Measurements from ENCODE around the gene METRNL.
"Not testable (repeated sequence)": the region's sequence is repeated elsewhere in the genome, so short reads cannot be mapped to it uniquely, and the experiment has no call there.

METRNL gene

GRCh38 chr17:83051396-83052240 lies 27.8 kb upstream of the METRNL start:
- Histone ChIP-seq H3K9ac (peak overlapping the region; percentile 80), H3K36me3 (peaks cover 5% of the 10 kb centered on the region), H3K4me1 (peaks cover 61% of the 10 kb centered on the region), H3K27ac (peak overlapping the region; percentile 89), H3K9me3 (peaks cover 15% of the 10 kb centered on the region), H3K27me3 (no peaks in the 10 kb centered on the region), H3K4me2 (peak overlapping the region; percentile 96), H4K20me1 (no peaks in the 10 kb centered on the region), H3K4me3 (peak overlapping the region; percentile 75)
- no peak for TF ChIP-seq Cebpa-rat (IDR thresholded peaks at IDR 0.05)

- H3K4me1 ChIP-seq, result peaks cover 61% of the 10 kb centered on the region
- peak overlapping the region; percentile 56 for H3K4me3 ChIP-seq
- no peaks in the 10 kb centered on the region for H3K27me3 ChIP-seq
- no peaks in the 10 kb centered on the region for H4K20me1 ChIP-seq
- H3K36me3 ChIP-seq, result no peaks in the 10 kb centered on the region
- no peak for TF ChIP-seq Cebpa-rat (IDR thresholded peaks at IDR 0.05)
- peak overlapping the region; percentile 96 for H3K4me2 ChIP-seq
- peaks cover 10% of the 10 kb centered on the region for H3K9me3 ChIP-seq
- peak overlapping the region; percentile 80 for H3K27ac ChIP-seq
- peak overlapping the region; percentile 77 for H3K9ac ChIP-seq
These were observed 27.2 kb upstream of the METRNL start for GRCh38 chr17:83052241-83052564.

- Histone ChIP-seq H3K27ac (peak overlapping the region; percentile 80; the same call in 1 of the 2 replicates), H3K4me3 (no peak overlapping the region), H3K27me3 (no peaks in the 10 kb centered on the region), H3K4me2 (peak overlapping the region; percentile 45), H4K20me1 (no peaks in the 10 kb centered on the region), H3K9ac (no peak overlapping the region), H3K36me3 (no peaks in the 10 kb centered on the region), H3K9me3 (peaks cover 5% of the 10 kb centered on the region), H3K4me1 (peaks cover 57% of the 10 kb centered on the region)
- no peak for TF ChIP-seq Cebpa-rat (IDR thresholded peaks at IDR 0.05)
These were observed 26.3 kb upstream of the METRNL start for GRCh38 chr17:83053021-83053681.

GRCh38 chr17:83053739-83054451 lies 25.5 kb upstream of the METRNL start:
- Histone ChIP-seq H3K4me1 (peaks cover 49% of the 10 kb centered on the region), H3K27me3 (no peaks in the 10 kb centered on the region), H3K9me3 (no peaks in the 10 kb centered on the region), H3K9ac (no peak overlapping the region), H3K27ac (peak overlapping the region; percentile 19; the same call in 1 of the 2 replicates), H3K4me2 (peak overlapping the region; percentile 45), H3K4me3 (no peak overlapping the region), H4K20me1 (no peaks in the 10 kb centered on the region), H3K36me3 (no peaks in the 10 kb centered on the region)
- TF ChIP-seq Cebpa-rat (IDR thresholded peaks at IDR 0.05), result no peak

- no peak for TF ChIP-seq Cebpa-rat (IDR thresholded peaks at IDR 0.05)
- no peaks in the 10 kb centered on the region for H4K20me1 ChIP-seq
- H3K27ac ChIP-seq, result no peak overlapping the region
These were observed 24.8 kb upstream of the METRNL start for GRCh38 chr17:83054518-83055125.

GRCh38 chr17:83055176-83055575 lies 24.2 kb upstream of the METRNL start:
- not testable (repeated sequence) for H3K9me3 ChIP-seq, H3K27ac ChIP-seq, H3K9ac ChIP-seq, H3K36me3 ChIP-seq, H3K4me3 ChIP-seq, H4K20me1 ChIP-seq, H3K4me2 ChIP-seq, H3K27me3 ChIP-seq
- peaks cover 41% of the 10 kb centered on the region for H3K4me1 ChIP-seq

More at GRCh38 chr17:83054518-83055125, 24.8 kb upstream of the METRNL start:
- Histone ChIP-seq H3K4me2 (peak overlapping the region; percentile 45), H3K27me3 (no peaks in the 10 kb centered on the region), H3K9ac (no peak overlapping the region), H3K4me3 (no peak overlapping the region), H3K4me1 (peaks cover 42% of the 10 kb centered on the region), H3K36me3 (no peaks in the 10 kb centered on the region), H3K9me3 (no peaks in the 10 kb centered on the region)

- H3K9ac ChIP-seq, result no peak overlapping the region
- H4K20me1 ChIP-seq, result no peaks in the 10 kb centered on the region
- H3K27ac ChIP-seq, result no peak overlapping the region
- no peaks in the 10 kb centered on the region for H3K27me3 ChIP-seq
- peak overlapping the region; percentile 9; the same call in 1 of the 2 replicates for H3K4me2 ChIP-seq
- no peaks in the 10 kb centered on the region for H3K9me3 ChIP-seq
- H3K36me3 ChIP-seq, result no peaks in the 10 kb centered on the region
- no peak overlapping the region for H3K4me3 ChIP-seq
- peaks cover 36% of the 10 kb centered on the region for H3K4me1 ChIP-seq
- TF ChIP-seq Cebpa-rat (IDR thresholded peaks at IDR 0.05), result no peak
These were observed 23.4 kb upstream of the METRNL start for GRCh38 chr17:83055911-83056582.

- no peak overlapping the region for H3K9ac ChIP-seq
- H3K36me3 ChIP-seq, result no peaks in the 10 kb centered on the region
- H3K27me3 ChIP-seq, result no peaks in the 10 kb centered on the region
- H3K4me2 ChIP-seq, result peak overlapping the region; percentile 9; the same call in 1 of the 2 replicates
- no peak for TF ChIP-seq Cebpa-rat (IDR thresholded peaks at IDR 0.05)
- H3K4me3 ChIP-seq, result no peak overlapping the region
- no peak overlapping the region for H3K27ac ChIP-seq
- no peaks in the 10 kb centered on the region for H4K20me1 ChIP-seq
- H3K9me3 ChIP-seq, result no peaks in the 10 kb centered on the region
- peaks cover 34% of the 10 kb centered on the region for H3K4me1 ChIP-seq
These were observed 22.6 kb upstream of the METRNL start for GRCh38 chr17:83056583-83057396.
